Colonic mucosa (tissue), 4 donors: ENCODE data around the gene CCDC24. TPM values are rescaled to one million over a fixed set of nuclear protein-coding genes. Genes with fewer than 3 reads are reported as not detected.

ENCODE experiments used
- DNase-seq: peaks from one replicate; pipeline ENCODE4 v3.0.0-alpha.2; 2020
- H3K27ac ChIP-seq: fragments of 200-600 bp; one replicate; pipeline ENCODE4 v1.8.0; 2021
- H3K27me3 ChIP-seq: fragments of 200-600 bp; one replicate; pipeline ENCODE4 v1.8.0; 2021
- H3K36me3 ChIP-seq: fragments of 200-600 bp; one replicate; pipeline ENCODE4 v1.8.0; 2021
- H3K4me1 ChIP-seq: fragments of 200-600 bp; one replicate; pipeline ENCODE4 v1.8.0; 2021; ENCODE audit warnings: mild to moderate bottlenecking
- H3K4me3 ChIP-seq: fragments of 200-600 bp; one replicate; pipeline ENCODE4 v1.8.0; 2021
- H3K9ac ChIP-seq, 2 donors: one replicate each; pipeline ENCODE4 v1.7.0; 2013; ENCODE audit warnings: control low read depth in 2 of 2, low read depth in 2 of 2, low read length in 2 of 2
- H3K9me3 ChIP-seq: fragments of 200-600 bp; one replicate; pipeline ENCODE4 v1.8.0; 2021
- intact Hi-C: fragments of 100-400 bp; cut with DNase I; formaldehyde crosslinking; loops from one replicate; pipeline ENCODE4 v1.14.1; 2022
- total RNA-seq, 2 donors: library from RNA; stranded (reverse); fragmentation: NEBNext Ultra II Directional in 1 of 2; extraction: Animal tissue kit (Norgen Biotek cat#: 25700) in 1 of 2; gene quantifications; one replicate each; pipeline ENCODE4 v1.2.1, GENCODE V29; 2021
- TF ChIP-seq, protein P1 (sequence below): fragments of 200-600 bp; IDR thresholded peaks from one replicate; pipeline ENCODE4 v1.8.0; 2022; ENCODE audit warnings: antibody characterized with exemption, mild to moderate bottlenecking
- donor health status: healthy.
- donor health status: DM: no; HTN: no; CAD: no.
- donor health status: DM: no; HTN: no; CAD: no.

The CCDC24 gene
- total RNA-seq, 2 donors from 2014 or later, result 20.3 to 24.6 TPM

DNA sequence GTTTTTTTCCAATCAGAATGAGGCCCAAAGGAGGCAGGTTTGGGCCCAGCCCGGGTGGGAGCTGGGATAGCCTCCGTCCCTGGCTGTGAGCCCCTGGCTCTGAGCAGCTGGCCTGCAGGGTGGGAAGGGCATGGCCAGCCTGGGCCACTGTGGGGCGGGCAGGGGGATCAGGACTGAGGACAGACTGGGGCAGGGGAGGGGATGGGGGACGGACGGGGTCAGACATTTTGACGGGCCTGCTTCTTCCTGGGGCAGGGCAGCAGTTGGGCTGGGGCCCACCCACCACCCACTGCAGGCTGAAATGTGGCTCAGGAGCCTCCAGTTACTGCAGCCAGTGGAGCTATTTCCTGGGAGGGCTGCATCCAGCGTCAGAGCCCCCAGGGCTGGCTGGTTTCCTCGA is 42.4 kb downstream of the CCDC24 start:
- Histone ChIP-seq H3K27me3 (no peaks in the 10 kb centered on the region), H3K27ac (no peak overlapping the region), H3K4me1 (peaks cover 15% of the 10 kb centered on the region), H3K4me3 (no peak overlapping the region), H3K9me3 (no peaks in the 10 kb centered on the region), H3K9ac (no peak overlapping the region), H3K36me3 (no peaks in the 10 kb centered on the region)
- TF ChIP-seq, protein P1, sequence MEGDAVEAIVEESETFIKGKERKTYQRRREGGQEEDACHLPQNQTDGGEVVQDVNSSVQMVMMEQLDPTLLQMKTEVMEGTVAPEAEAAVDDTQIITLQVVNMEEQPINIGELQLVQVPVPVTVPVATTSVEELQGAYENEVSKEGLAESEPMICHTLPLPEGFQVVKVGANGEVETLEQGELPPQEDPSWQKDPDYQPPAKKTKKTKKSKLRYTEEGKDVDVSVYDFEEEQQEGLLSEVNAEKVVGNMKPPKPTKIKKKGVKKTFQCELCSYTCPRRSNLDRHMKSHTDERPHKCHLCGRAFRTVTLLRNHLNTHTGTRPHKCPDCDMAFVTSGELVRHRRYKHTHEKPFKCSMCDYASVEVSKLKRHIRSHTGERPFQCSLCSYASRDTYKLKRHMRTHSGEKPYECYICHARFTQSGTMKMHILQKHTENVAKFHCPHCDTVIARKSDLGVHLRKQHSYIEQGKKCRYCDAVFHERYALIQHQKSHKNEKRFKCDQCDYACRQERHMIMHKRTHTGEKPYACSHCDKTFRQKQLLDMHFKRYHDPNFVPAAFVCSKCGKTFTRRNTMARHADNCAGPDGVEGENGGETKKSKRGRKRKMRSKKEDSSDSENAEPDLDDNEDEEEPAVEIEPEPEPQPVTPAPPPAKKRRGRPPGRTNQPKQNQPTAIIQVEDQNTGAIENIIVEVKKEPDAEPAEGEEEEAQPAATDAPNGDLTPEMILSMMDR, result no peak
- intact Hi-C loops, result loop anchor here (10.0 kb wide), 1 partner anchor 269 kb away; no protein-coding TSS in a partner anchor
- no peak for DNase-seq

DNA sequence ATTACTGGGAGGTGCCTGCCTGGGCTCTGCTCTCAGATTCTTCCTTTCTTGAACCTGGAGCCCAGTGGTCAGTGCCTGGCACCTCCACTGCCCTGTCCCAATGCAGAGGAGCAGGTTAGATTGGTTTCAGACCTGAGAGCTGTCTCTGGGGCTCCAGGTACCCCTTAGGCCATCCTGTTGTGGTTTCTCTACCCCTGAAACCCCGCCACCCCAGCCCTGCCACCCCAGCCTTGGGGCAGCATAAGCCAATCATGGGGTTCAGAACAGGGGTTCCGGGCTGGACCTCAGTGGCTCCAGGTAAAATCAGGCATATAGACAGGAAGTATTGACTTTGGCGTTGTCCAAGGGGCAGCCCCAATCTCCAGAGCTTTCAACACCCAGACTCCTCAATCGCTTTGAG is 43.0 kb downstream of the CCDC24 start:
- Histone ChIP-seq H3K27ac (no peak overlapping the region), H3K4me3 (no peak overlapping the region), H3K27me3 (no peaks in the 10 kb centered on the region), H3K9me3 (no peaks in the 10 kb centered on the region), H3K36me3 (no peaks in the 10 kb centered on the region), H3K4me1 (peaks cover 9% of the 10 kb centered on the region), H3K9ac (no peak overlapping the region)
- no peak for DNase-seq
- TF ChIP-seq, protein P1, result no peak
- intact Hi-C loops, result loop anchor here (10.0 kb wide), 1 partner anchor 270 kb away; no protein-coding TSS in a partner anchor

DNA sequence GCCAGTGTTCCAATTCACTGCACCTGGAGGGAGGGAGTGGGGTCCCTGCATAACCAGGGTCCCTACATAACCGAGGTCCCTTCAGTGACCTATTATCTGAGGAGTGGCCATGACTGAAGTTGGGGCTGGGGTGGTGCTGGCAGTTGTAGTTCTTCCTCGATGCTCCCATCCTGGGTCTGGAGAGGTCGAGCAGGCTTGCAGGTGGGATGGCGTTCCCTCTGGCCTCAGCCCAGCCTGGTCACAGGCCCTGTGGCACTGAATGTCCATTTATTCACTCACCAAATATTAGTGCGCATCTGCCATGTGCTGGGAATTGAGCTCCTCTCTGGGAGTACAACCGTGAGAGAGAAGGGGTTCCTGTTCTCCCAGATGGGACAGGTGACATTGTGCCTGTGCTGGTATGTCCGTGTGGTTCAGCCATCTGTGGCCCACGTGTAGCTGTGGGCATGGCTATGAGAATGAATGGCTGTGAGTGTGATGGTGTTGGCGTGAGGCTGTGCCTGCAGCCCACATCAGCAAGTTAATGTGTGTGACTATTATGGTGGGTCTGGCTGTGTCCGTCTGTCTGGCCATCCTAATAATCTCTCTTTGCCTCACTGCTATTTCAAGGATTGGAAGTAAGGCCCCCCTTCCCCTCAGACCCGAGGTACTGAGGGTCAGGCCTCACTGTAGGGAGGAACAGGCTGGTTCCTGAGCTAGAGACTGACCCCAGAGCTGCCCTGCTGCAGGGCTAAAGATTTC is 43.7 kb downstream of the CCDC24 start:
- Histone ChIP-seq H3K9me3 (no peaks in the 10 kb centered on the region), H3K27ac (no peak overlapping the region), H3K36me3 (no peaks in the 10 kb centered on the region), H3K4me3 (no peak overlapping the region), H3K27me3 (no peaks in the 10 kb centered on the region), H3K9ac (peak overlapping the region; percentile 16 to 19), H3K4me1 (peaks cover 7% of the 10 kb centered on the region)
- TF ChIP-seq, protein P1, result no peak
- intact Hi-C loops, result loop anchor here (10.0 kb wide), 1 partner anchor 270 kb away; no protein-coding TSS in a partner anchor
- DNase-seq, result no peak

DNA sequence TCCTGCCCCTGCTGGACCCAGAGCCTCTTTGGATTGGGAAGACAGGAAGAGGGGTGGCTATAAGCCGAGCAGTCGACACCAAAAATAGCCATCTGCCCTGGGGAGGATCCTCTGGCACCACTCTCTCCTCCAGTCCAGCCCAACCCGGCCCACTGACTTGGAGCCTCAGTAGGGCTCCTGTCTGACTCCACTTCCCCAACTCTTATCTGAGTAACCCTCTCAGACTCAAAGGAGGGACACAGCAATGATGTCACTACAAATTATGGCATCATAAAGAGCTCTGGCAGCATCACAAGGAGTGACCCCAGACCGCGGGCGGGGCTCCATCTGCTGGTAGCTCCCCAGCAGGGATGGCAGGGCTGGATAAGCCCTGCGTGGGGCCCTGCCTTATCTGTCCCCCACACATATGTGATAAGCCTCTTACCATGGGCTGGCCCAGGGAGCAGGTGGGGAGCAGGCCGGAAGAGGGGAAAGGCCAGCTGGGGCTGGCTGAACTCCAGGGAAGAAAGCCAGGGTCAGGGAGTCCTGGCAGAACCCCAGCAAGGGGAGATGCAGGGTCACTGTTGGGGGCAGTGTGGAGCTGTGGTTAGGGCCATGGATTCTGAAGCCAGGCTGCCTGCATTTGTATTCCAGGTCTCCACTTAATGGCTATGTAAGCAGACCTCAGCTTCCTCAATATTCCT is 44.5 kb downstream of the CCDC24 start:
- no peak for DNase-seq
- H3K27me3 ChIP-seq, result no peaks in the 10 kb centered on the region
- no peak overlapping the region for H3K9ac ChIP-seq
- TF ChIP-seq, protein P1, result no peak
- peaks cover 7% of the 10 kb centered on the region for H3K4me1 ChIP-seq
- H3K27ac ChIP-seq, result no peak overlapping the region
- no peaks in the 10 kb centered on the region for H3K9me3 ChIP-seq
- no peak overlapping the region for H3K4me3 ChIP-seq
- H3K36me3 ChIP-seq, result no peaks in the 10 kb centered on the region
- intact Hi-C loops, result loop anchor here (2.0 to 10.0 kb wide), 2 partner anchors 29 to 271 kb away; no protein-coding TSS in a partner anchor

DNA sequence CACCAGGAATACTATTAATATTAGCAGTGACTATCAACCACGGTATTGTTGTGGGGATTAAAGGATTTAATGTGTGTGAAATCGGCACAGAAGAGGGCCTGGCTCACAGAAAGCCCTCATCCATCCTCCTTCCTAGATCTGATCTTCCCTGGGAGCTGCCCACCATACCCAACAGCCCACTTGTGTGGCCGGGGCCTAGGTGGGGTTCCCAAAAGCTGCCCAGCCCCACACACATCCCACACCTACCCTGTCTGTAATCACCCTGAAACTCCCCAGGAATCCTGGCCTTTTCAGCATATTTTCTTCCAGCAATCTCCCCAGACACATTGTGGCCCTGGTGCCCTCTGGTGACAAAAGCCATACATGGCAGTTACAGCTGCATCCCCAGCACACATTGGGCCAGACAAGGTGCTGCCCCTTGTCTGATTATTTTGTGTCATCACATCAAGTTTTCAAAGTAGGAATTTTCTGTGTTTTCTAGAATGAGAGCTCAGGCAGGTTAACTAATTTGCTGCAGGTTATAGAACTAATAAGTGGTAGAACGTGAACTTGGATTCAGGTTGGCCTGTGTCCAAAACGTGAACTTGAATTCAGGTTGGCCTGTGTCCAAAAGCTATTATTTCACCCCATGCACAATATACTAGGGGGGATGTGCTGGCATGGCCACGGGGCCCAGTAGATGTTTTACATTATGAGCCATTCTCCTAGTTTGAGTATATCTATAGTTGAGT is 45.2 kb downstream of the CCDC24 start:
- Histone ChIP-seq H3K27ac (no peak overlapping the region), H3K4me1 (peaks cover 5% of the 10 kb centered on the region), H3K27me3 (no peaks in the 10 kb centered on the region), H3K9ac (no peak overlapping the region), H3K36me3 (no peaks in the 10 kb centered on the region), H3K4me3 (no peak overlapping the region), H3K9me3 (no peaks in the 10 kb centered on the region)
- TF ChIP-seq, protein P1, result peak; percentile 83
- intact Hi-C loops, result loop anchor here (2.0 to 10.0 kb wide), 2 partner anchors 30 to 272 kb away; no protein-coding TSS in a partner anchor
- peak; percentile 85 for DNase-seq
